K562 (cell line): ENCODE data around the gene CACNA2D3. TPM values are rescaled to one million over a fixed set of nuclear protein-coding genes. Genes with fewer than 3 reads are reported as not detected.

Experiments
- ATAC-seq: fragments of 200-7000 bp; cut with Tn5 transposase; 3 replicates; pipeline ENCODE4 v1.9.1; 2020; ENCODE audit warnings: moderate library complexity
- BruUV-seq: library from RNA; stranded (reverse); fragments of 400-500 nt; replicated peaks from 2 replicates; lab custom pipeline; 2021; lab: Mats Ljungman, UMichigan
- CTCF ChIA-PET: fragments of 300-600 bp; formaldehyde crosslinking; extraction: SDS; loops from one replicate; lab custom pipeline; 2021; ENCODE audit warnings: low intra/inter-chr PET ratio; lab: Yijun Ruan, JAX
- POLR2A ChIA-PET: fragments of 300-600, 350-650 bp; sonication (Branson Sonifier 250); formaldehyde crosslinking; extraction: SDS; loops from one replicate; lab custom pipeline; 2021; ENCODE audit warnings: antibody characterized with exemption, inconsistent platforms; lab: Yijun Ruan, JAX
- DNase-seq, 4 experiments: peaks; one replicate each; pipeline versions ENCODE4 v3.0.0 to v3.0.0-alpha.2; 2011 to 2018; ENCODE audit warnings: low spot score in 3 of 4, mixed read lengths in 3 of 4; ENCODE audit errors: extremely low read depth in 1 of 4
- FAIRE-seq: peaks from 2 replicates; lab custom pipeline; 2011; peaks lifted over from hg19 to GRCh38; lab: Jason Lieb, UNC
- H2AFZ ChIP-seq: 2 replicates; pipeline ENCODE4 v1.6.0; 2011; ENCODE audit warnings: low read depth, low read length, control low read depth, inconsistent platforms
- H3K27ac ChIP-seq: fragments of 200-600 bp; 3 replicates; pipeline ENCODE4 v1.8.0; 2011; ENCODE audit warnings: low read depth, mild to moderate bottlenecking, control low read depth, inconsistent platforms, low read length, moderate library complexity, mixed read lengths; ENCODE audit errors: extremely low read depth
- H3K27me3 ChIP-seq, 2 experiments: fragments of 300-600 bp in 1 of 2; 2 replicates in 1 of 2; 3 replicates in 1 of 2; pipeline versions ENCODE4 v1.6.0 to v1.8.0; 2011; ENCODE audit warnings: inconsistent platforms in 2 of 2, low read length in 2 of 2, mild to moderate bottlenecking in 1 of 2, mixed read lengths in 1 of 2, moderate library complexity in 1 of 2; ENCODE audit not compliant: control insufficient read depth in 2 of 2, insufficient read depth in 2 of 2
- H3K36me3 ChIP-seq: fragments of 300-600 bp; 3 replicates; pipeline ENCODE4 v1.8.0; 2011; ENCODE audit warnings: mild to moderate bottlenecking, low read length, inconsistent platforms; ENCODE audit not compliant: control insufficient read depth, insufficient read depth
- H3K4me1 ChIP-seq, 2 experiments: fragments of 200-600 bp in 1 of 2; replicated peaks in 1 of 2; 2 replicates in 1 of 2; 3 replicates in 1 of 2; pipeline versions ENCODE4 v1.5.1 to v1.8.0; 2011; ENCODE audit warnings: inconsistent platforms in 2 of 2, low read length in 2 of 2, mild to moderate bottlenecking in 1 of 2, mixed read lengths in 1 of 2, moderate library complexity in 1 of 2; ENCODE audit not compliant: control insufficient read depth in 2 of 2, insufficient read depth in 2 of 2
- H3K4me2 ChIP-seq: 2 replicates; pipeline ENCODE4 v1.6.1; 2011; ENCODE audit warnings: low read length, control low read depth, inconsistent platforms, mixed read lengths; ENCODE audit not compliant: insufficient read depth
- H3K4me3 ChIP-seq: fragments of 200-600 bp; sonication (generic), shearing (Covaris generic); 2 replicates; pipeline ENCODE4 v1.5.1; 2016; ENCODE audit warnings: control low read depth, inconsistent platforms
- H3K79me2 ChIP-seq: fragments of 200-600 bp; 3 replicates; pipeline ENCODE4 v1.8.0; 2011; ENCODE audit warnings: low read length, inconsistent platforms; ENCODE audit not compliant: control insufficient read depth, insufficient read depth
- H3K9ac ChIP-seq, 2 experiments: 2 replicates each; pipeline versions ENCODE4 v1.6.0 to v1.6.1; 2011; ENCODE audit warnings: low read depth in 2 of 2, low read length in 2 of 2, control low read depth in 1 of 2, inconsistent platforms in 1 of 2, mild to moderate bottlenecking in 1 of 2, mixed read lengths in 1 of 2; ENCODE audit not compliant: insufficient read depth in 1 of 2
- H3K9me1 ChIP-seq: one replicate; pipeline ENCODE4 v1.6.0; 2011; ENCODE audit warnings: inconsistent platforms, mild to moderate bottlenecking, low read length, moderate library complexity; ENCODE audit not compliant: control insufficient read depth, insufficient read depth
- H3K9me3 ChIP-seq: replicated peaks from 2 replicates; pipeline ENCODE4 v1.5.1; 2011; ENCODE audit warnings: low read depth, low read length, inconsistent platforms; ENCODE audit not compliant: control insufficient read depth, insufficient read depth
- H4K20me1 ChIP-seq: replicated peaks from 2 replicates; pipeline ENCODE4 v1.6.1; 2011; ENCODE audit warnings: low read length, inconsistent platforms, mixed read lengths; ENCODE audit not compliant: control insufficient read depth, insufficient read depth
- WGBS: fragments of 100-300 bp; shearing (Covaris generic); methylation state at CpG from one replicate; pipeline ENCODE4 v1.1.6; 2016; ENCODE audit warnings: low coverage, mixed read lengths; ENCODE audit not compliant: insufficient coverage; ENCODE audit errors: missing lambda C conversion rate; 5-methylcytosine and 5-hydroxymethylcytosine counted together
- in situ Hi-C: fragments of 300-500 bp; cut with MboI; formaldehyde crosslinking; loops from 4 replicates; pipeline ENCODE4 v1.15.0; 2018; ENCODE audit warnings: inconsistent platforms, mixed read lengths
- intact Hi-C: fragments of 100-400 bp; cut with micrococcal nuclease; formaldehyde crosslinking; loops from 2 replicates; pipeline ENCODE4 v1.14.2; 2022
- polyA plus RNA-seq, 8 experiments: library from polyadenylated mRNA; depleted of rRNA in 4 of 8; stranded (reverse) in 5 of 8; unstranded in 3 of 8; fragments of >200 nt; fragmentation: Nextera tagmentation in 2 of 8; fragmentation: Illumina TruSeq in 1 of 8; extraction: Ambion mirVana in 2 of 8; extraction: Trizol in 1 of 8; gene quantifications; 2 replicates each; pipeline versions ENCODE4 v1.2.1 to v1.2.3, GENCODE V29; 2011 to 2014; ENCODE audit warnings: inconsistent platforms in 1 of 8, missing spikeins in 1 of 8
- total RNA-seq, 7 experiments: library from RNA; depleted of rRNA in 6 of 7; stranded (reverse); fragments of >200 nt in 6 of 7; fragmentation: Illumina TruSeq in 2 of 7; extraction: Trizol in 2 of 7; gene quantifications; 2 replicates each; pipeline versions ENCODE4 v1.2.1 to v1.2.3, GENCODE V29; 2011 to 2021; ENCODE audit warnings: low replicate concordance in 1 of 7
- TF ChIP-seq, protein P1 (sequence below): sonication (generic); formaldehyde crosslinking; IDR thresholded peaks from 2 replicates; pipeline ENCODE4 v1.8.0; 2022; ENCODE audit warnings: mild to moderate bottlenecking, missing genetic modification reagents
- TF ChIP-seq, protein P2 (sequence below): sonication (generic); formaldehyde crosslinking; IDR thresholded peaks from 2 replicates; pipeline ENCODE4 v1.8.1; 2022; ENCODE audit warnings: missing genetic modification reagents
- TF ChIP-seq, protein P3 (sequence below), 2 experiments: fragments of 450-650 bp; conservative IDR thresholded peaks; 2 replicates each; pipeline ENCODE4 v1.6.1; 2017; ENCODE audit warnings: mild to moderate bottlenecking in 2 of 2, moderate library complexity in 2 of 2

Gene CACNA2D3
- total and polyA plus RNA-seq, 9 of the 15 experiments (the other 6 are each of a cell fraction or from before 2014, with no cell fraction given) = 0.01 TPM; not detected in 8

DNA sequence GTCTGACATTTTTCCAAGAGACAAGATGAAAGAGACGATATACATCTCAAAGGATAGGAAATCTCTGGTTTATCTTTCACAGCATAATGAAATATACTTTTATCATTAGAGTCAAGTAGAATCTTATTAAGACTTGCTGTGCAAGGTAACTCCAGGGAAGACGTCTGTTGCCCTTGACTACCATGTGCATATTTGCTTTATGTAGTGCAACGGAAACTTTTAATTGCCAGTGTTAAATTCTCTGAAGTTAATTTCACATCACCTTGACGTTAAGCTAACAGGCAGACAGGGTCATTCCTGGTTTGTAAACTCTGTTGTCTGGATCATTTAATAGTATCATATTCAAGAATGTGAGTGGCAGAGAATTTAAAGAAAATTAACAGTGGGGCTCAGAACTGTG lies 722.7 kb downstream of the CACNA2D3 start:
- BruUV-seq = no TSS peak
- ChIA-PET CTCF (no interaction called here), POLR2A (no interaction called here)
- Histone ChIP-seq H3K9me3 (no peaks in the 10 kb centered on the region), H3K9ac (no peak overlapping the region), H3K4me2 (no peak overlapping the region), H3K4me3 (no peak overlapping the region), H3K27me3 (no peaks in the 10 kb centered on the region), H3K9me1 (no peaks in the 10 kb centered on the region), H2AFZ (no peak overlapping the region), H3K4me1 (no peaks in the 10 kb centered on the region), H3K36me3 (no peaks in the 10 kb centered on the region), H3K79me2 (no peaks in the 10 kb centered on the region), H3K27ac (no peak overlapping the region), H4K20me1 (no peaks in the 10 kb centered on the region)
- 3% methylated on average over 4 of the region's 4 CpGs for WGBS
- ATAC-seq (no peak), DNase-seq (no peak), FAIRE-seq (no peak)
- TF ChIP-seq, protein P1, sequence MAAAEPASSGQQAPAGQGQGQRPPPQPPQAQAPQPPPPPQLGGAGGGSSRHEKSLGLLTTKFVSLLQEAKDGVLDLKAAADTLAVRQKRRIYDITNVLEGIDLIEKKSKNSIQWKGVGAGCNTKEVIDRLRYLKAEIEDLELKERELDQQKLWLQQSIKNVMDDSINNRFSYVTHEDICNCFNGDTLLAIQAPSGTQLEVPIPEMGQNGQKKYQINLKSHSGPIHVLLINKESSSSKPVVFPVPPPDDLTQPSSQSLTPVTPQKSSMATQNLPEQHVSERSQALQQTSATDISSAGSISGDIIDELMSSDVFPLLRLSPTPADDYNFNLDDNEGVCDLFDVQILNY (CRISPR knock-in tag) = no peak
- TF ChIP-seq, protein P2, sequence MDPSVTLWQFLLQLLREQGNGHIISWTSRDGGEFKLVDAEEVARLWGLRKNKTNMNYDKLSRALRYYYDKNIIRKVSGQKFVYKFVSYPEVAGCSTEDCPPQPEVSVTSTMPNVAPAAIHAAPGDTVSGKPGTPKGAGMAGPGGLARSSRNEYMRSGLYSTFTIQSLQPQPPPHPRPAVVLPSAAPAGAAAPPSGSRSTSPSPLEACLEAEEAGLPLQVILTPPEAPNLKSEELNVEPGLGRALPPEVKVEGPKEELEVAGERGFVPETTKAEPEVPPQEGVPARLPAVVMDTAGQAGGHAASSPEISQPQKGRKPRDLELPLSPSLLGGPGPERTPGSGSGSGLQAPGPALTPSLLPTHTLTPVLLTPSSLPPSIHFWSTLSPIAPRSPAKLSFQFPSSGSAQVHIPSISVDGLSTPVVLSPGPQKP (CRISPR knock-in tag) = no peak
- TF ChIP-seq, protein P3, sequence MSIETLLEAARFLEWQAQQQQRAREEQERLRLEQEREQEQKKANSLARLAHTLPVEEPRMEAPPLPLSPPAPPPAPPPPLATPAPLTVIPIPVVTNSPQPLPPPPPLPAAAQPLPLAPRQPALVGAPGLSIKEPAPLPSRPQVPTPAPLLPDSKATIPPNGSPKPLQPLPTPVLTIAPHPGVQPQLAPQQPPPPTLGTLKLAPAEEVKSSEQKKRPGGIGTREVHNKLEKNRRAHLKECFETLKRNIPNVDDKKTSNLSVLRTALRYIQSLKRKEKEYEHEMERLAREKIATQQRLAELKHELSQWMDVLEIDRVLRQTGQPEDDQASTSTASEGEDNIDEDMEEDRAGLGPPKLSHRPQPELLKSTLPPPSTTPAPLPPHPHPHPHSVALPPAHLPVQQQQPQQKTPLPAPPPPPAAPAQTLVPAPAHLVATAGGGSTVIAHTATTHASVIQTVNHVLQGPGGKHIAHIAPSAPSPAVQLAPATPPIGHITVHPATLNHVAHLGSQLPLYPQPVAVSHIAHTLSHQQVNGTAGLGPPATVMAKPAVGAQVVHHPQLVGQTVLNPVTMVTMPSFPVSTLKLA (conservative IDR thresholded peaks at IDR 0.05) = no peak
- intact Hi-C loops (no loop called here), in situ Hi-C loops (no loop called here)
